Measurements from ENCODE around the gene RPSA.
"Not testable (repeated sequence)": the region's sequence is repeated elsewhere in the genome, so short reads cannot be mapped to it uniquely, and the experiment has no call there.

The RPSA gene

DNA sequence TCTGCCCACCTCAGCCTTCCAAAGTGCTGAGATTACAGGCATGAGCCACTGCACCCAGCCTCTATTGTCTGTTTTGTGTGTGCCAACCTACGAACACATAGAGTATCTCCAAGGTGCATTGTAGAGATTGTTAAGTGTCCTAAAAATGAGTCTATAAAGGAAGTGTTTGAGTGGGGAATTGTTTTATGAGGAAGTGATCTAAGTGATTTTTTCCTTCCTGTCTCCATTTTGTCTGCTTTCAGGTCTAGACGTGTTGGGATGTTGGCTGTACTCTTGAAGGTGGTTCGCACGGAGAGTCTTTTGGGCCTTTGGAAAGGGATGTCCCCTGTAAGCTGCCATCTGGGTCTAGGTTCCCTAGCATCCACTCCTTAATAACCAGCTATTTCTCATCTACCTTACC is 16.3 kb upstream of the RPSA start:
- DNase-seq, result no peak

DNA sequence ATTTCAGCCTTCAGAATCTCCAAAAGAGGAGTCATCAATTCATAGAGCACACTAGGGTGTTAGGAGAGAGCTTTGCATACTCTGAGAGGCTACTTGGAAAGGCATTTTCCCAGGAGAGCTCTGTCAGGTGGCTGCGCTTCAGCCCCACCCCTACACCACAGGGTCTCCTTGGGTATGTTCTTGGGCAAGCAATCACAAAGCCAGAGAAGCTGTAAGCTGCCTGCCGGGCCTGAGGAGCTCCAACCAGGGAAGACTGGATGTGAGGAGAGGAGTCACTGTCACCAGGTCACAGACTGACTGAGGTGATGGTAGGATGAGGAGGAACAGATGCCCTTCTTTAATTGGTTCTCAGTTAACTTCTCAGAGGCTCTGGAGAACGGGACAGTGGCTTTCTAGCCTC is 9.8 kb upstream of the RPSA start:
- DNase-seq, result no peak

DNA sequence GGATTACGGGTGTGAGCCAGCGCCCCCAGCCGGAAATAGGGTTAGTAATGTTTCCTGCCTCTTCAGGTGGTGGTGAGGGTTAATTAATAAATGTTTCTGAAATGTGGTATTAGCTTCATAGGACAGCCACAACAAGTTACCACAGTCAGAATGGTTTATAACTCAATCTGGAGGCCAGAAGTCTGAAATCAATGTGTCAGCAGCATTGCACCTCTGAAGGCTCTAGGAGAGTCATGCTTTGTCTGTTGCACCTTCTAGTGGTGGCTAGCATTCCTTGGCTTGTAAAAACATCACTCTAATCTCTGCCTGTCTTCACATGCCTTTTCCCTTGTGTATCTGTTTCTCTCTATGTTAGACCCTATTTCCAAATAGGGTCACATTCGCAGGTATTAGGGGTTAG is 7.8 kb upstream of the RPSA start:
- no peak for DNase-seq

DNA sequence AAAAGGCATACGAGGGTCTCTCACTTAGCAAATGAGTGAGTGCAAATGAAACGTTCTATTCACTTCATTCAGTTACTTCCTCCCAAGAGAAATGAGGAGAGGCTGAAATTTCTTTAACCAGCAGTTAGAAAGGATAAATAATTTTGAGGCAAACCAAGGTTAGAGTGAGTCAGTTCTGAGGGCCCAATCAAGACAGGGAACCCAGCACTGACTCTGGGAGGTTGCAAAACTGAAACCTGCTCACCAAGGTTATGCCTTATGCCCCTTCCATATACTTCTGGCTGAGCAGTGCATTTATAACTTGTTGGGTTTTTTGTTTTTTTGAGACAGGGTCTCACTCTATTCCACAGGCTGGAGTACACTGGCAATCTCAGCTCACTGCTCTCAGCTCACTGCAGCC is 4.5 kb upstream of the RPSA start:
- no peak for DNase-seq

DNA sequence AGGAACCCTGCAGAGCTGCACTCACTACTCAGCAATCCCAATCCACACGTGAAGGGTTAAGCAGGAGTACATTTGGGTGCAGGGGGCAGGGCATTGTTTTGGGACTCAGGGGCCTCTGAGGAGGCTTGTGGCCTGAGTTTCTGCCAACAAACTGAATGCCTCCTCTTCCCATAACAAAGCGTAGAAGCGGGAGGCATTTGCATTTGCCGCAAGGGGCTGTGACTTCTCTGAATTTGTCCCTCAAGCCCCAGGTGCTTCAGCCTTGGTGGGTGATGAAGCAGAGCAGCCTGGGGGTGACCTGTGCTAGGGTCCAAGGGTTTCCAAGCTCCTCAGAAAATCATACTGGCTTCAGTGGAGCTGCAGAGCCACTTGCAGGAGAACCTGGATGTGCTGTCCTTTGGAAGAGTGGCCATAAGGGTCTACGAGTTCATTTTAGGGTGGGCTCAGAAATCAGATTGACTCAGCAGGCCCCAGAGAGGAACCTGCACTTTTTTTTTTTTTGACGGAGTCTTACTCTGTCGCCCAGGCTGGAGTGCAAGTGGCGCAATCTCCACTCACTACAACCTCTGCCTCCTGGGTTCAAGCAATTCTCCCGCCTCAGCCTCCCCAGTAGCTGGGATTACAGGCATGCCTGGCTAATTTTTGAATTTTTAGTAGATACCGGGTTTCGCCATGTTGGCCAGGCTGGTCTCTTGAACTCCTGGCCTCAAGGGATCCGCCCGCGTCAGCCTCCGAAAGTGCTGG is 1.4 kb upstream of the RPSA start:
- no peak for DNase-seq

DNA sequence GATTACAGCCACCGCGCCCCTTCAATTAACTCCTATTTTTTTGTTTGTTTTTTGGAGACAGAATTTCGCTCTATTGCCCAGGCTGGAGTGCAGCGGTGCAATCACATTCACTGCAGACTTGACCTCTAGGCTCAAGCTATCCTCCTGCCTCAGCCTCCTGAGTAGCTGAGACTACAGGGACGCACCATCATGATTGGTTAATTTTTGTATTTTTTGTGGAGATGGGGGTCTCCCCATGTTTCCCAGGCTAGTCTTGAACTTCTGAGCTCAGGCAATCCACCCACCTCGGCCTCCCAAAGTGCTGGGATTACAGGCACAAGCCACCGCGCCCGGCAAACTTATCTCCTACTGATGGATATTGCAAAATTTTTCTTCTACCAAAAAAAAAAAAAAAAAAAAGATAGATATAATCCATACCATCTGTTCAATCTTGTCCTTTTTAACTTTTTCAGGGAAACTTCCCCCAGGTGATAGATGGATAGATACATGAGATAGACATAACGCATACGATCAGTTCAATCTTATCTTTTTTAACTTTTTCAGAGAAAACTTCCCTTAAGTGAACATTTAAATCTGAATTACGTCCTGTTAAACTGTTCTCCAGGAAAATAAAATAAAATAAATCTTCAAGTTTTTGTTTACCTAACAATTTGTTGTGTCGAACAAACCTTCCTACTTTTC is 693 bp upstream of the RPSA start:
- no peak for DNase-seq

DNA sequence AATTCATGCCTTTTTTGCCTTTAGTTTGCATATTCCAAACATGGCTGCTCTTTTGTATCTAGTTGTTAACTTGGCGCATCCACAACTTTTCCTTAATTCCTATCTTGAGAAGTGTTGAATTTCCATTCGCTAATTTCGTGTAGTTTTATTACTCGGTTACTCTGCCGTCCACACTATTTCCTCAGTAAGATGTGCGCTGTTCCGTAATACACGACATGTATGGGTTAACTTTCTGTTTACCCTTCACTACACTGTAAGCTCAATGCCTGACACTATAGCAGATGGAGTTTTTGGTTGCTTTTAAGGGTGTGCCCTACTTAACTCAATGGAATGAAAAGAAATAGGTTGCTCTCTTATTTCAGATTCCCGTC is 724 bp downstream of the RPSA start:
- DNase-seq, result no peak

DNA sequence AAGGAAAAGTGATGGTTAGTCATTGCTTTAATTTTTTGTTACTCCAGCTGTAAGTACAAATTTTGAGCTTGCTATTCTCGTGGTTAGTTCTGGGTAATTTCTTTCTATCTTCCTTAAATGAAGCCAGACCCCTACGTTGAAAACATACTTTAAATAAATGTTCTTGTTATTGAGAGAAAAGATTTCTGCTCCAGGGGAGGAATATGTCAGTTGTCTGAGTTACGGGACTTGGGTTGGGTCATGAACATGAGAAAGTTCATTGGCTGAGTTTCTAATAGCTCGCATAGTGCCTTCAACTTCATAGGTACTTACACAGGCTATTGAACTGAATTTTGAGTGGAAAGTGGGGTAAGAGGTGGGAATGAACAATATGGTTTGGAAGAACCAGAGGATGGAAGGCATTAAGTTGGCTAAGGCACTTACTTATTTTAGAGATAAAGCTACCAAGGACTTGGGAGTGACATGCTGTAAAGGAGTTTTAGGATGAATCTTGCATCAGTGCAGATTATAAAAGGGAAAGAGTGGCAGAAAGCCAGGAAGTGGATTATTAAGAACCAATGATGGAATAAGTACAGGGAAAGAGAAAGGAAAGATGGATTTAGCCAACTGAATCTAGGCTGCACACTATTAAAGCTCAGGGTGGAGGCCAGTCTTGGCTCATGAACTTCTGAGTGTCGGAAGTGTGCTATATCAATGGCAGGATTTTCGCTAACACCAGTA is 1.4 kb downstream of the RPSA start:
- DNase-seq, result no peak

DNA sequence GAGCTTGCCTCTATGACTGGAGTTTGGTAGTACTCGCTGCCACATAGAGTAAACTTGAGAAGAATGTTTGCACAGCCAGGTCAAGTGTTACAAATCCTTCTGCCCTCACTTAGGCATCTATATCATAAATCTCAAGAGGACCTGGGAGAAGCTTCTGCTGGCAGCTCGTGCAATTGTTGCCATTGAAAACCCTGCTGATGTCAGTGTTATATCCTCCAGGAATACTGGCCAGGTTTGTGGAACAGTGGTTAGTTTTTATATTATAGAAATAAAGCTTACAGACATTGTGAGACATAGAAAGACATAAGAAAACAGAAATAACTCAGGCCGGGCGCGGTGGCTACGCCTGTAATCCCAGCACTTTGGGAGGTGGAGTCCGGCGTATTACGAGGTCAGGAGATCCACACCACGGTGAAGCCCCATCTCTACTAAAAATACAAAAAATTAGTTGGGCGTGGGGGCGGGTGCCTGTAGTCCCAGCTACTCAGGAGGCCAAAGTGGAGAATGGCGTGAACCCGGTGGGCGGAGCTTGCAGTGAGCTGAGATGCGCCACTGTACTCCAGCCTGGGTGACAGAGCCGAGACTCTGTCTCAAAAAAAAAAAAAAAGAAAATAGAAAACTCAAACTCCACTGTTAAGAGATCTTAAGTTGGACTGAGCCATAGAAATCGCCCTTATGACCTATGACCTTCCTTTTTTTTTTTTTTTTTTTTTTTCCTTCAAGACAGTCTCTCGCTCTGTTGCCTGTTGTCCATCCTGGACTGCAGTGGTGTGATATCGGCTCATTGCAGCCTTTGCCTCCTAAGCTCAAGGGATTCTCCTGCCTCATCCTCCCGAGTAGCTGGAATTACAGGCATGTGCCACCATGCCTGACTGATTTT is 2.2 kb downstream of the RPSA start:
- DNase-seq, result no peak

DNA sequence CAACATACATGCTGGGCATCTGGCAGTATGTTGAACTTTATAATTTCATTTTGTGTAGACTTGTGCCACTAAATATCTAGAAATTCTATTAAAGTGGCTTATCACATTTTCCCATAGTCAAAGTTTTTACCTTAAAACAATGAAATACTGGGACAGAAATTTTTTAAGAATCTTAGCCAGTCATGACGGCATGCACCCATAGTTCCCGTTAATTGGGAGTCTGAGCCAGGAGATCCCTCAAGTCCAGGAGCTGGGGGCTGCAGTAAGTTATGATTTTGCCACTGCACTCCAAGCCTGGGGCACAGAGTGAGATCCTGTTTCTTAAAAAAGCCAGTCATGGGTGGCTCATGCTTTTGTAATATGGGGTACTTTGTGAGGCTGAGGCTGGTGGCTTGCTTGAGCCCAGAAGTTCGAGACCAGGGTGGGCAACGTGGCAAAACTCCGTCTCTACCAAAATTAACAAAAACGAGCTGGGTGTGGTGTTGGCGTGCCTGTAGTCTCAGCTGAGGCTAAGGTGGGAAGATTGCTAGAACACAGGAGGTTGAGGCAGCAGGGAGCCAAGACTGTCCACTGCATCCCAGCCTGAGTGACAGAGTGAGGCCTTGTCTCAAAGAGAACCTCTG is 3.1 kb downstream of the RPSA start:
- no peak for DNase-seq

DNA sequence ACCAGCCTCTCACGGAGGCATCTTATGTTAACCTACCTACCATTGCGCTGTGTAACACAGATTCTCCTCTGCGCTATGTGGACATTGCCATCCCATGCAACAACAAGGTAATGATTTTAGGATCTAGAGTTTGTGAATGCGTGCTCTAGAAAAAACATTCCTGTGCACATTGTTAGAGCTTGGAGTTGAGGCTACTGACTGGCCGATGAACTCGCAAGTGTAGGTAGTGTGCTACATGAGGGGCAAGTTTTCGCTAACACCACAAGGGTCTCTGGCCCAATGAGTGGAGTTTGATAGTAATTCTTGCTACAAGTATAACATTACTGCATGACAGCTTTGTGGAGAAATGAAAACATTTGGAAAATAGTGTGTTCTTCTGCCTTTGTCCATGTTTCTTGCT is 4.4 kb downstream of the RPSA start:
- DNase-seq, result no peak

DNA sequence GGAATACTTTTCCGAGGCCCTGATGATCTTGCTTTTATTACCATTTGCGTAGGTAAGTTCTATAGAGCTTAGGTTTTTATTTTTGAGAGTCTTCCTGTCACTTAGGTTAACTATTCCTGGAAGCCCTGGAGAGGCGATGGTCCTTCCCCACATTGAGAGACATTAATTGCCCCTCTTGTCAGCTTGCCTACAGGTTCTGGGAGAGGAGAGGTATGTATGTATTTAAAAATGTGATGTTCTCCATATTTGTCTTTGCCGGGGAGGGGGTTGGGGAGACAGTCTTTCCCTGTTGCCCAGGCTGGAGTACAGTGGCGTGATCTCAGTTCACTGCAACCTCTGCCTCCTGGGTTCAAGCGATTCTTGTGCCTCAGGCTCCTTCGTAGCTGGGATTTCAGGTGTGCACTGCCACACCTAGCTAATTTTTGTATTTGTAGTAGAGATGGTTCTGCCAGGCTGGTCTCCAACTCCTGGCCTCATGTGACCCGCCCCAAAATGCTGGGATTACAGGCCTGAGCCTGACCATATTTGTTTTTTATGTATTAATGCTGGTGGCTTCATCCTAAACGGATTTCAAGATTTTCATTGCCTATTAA is 6.2 kb downstream of the RPSA start:
- no peak for DNase-seq

DNA sequence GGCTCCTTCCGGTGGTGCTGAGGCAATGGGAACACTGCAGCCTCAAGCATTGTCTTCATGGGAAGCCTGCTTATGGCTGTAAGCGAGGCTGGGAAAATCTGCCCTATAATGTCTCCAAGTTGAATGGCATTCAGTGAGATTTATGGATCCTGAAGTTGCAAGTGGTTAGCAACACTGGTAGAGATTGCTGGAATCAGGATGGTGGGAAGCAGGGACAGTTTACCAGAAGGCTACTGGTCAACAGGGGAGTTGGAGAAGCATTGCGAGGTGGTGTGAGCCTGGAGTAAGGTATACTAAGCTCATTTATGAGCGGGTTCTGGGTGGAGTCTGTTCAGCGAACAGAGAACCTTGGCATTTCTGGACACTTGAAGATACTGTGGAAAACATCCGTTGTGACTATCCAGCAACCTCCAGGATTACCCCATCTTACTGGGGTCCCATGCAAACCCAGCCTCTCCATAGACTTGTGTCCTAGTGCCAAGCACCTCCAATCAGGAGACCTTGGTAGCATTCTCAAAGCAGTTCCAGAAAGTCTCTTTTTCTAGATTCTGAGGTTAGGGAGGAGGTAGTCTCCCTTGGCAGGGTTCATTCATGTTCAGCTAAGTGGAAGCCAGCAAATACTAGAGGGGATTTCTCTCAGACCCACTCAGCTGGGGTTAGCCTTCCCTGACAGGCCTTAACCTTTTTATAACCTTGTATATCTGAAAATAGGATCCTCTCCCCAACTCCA is 7.3 kb downstream of the RPSA start:
- no peak for DNase-seq

DNA sequence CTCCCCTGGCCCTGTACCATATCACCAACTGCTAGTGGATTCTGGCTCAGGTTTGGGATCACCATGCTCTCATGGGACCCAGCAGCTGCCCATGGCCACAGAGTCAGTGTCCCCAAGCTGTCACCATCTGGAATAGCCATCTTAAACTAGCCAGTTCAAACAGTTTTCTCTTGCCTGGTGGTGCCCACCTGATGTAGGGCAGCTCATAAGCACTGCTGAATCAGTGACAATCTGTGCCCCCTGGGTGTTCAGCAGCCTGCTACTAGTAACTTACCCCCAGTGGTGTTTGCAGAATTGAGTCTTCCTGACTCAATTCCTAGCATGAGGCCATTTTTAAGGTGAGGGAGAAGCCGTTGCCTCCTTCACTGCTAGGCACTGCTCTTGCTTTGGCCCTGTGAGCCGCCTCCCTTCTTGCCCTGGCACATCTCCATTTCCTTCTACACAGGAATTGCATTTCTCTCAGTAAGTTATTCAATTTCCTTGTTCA is 7.9 kb downstream of the RPSA start:
- DNase-seq, result no peak

DNA sequence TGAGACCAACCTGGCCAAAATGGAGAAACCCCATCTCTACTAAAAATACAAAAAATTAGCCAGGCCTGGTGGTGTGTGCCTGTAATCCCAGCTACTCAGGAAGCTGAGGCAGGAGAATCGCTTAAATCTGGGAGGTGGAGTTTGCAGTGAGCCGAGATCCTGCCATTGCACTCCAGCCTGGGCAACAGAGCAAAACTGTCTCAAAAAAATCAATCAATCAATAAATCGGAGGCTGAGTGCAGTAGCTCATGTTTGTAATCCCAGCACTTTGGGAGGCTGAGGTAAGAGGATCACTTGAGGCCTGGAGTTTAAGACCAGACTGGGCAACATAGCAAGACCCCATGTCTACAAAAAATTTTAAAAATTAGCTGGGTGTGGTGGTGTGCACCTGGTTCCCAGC is 8.8 kb downstream of the RPSA start:
- not testable (repeated sequence) for DNase-seq

DNA sequence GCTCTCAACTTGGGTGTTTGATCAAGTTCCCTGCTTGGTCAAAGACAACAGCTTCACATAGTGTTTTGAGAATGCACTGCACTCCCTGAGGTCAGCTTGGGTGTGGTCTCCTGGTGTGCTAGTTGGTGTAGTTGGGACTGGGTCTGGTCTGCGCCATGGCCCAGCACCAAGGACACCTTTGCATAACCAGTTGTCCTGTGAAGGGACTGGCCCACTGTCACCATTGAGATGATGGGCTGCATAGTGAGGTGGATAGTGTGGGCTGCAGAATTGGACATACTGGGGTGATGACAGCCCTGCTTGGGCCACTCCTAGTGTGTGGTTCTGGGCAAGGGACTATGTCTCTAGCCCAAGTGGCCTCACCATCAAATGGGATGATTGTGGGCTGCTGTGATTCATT is 9.5 kb downstream of the RPSA start:
- no peak for DNase-seq

DNA sequence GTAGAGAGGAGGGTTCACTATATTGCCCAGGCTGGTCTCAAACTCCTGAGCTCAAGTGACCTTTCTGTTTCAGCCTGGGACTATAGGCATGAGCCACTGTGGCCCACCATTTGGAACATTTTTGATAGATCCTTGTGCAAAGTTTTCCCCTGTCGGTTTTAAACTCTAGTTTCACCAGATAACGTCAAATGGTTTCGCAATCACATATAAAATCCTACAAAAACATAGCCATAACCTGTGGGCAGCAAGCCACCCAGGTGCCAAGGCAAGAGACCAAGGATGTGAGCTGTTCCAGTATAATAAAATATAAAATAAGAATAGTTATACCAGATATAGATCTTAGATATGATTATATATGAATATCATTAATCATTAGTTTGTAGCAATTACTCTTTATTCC is 10.5 kb downstream of the RPSA start:
- not testable (repeated sequence) for DNase-seq

DNA sequence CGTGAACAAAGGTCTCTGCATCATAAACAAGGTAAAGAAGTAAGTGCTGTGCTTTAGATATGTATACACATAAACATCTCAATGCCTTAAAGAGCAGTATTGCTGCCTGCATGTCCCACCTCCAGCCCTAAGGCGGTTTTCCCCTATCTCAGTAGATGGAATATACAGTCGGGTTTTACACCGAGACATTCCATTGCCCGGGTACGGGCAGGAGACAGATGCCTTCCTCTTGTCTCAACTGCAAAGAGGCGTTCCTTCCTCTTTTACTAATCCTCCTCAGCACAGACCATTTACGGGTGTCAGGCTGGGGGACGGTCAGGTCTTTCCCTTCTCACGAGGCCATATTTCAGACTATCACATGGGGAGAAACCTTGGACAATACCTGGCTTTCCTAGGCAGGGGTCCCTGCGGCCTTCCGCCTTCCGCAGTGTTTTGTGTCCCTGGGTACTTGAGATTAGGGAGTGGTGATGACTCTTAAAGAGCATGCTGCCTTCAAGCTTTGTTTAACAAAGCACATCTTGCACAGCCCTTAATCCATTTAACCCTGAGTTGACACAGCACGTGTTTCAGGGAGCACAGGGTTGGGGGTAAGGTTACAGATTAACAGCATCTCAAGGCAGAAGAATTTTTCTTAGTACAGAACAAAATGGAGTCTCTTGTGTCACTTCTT is 12.2 kb downstream of the RPSA start:
- DNase-seq, result not testable (repeated sequence)

DNA sequence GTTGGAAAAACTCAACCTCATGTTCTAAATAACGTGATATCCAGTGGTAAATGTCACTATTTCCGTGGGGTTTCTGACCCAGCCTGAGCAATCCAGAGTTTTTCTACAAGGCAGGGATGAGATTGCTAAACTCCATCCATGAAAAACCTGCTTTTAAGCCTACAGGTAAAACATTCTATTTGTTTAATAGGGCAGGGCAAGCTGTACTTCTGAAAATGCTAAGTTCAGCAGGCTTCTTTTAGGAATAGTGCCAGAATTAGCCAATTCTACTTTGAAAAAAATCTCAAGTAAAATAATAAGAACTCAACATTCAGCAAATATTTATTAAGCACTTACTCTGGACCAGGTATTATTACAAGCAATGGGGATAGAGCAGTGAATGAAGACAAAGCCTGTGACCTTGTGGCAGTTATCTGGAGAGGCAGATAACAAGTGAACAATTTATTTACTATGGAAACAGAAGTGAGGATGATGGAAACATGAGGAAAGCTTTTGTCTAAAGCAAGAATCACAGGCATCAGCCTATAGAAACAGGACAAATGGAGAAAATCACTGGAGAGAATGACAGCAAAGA is 13.3 kb downstream of the RPSA start:
- DNase-seq, result no peak

DNA sequence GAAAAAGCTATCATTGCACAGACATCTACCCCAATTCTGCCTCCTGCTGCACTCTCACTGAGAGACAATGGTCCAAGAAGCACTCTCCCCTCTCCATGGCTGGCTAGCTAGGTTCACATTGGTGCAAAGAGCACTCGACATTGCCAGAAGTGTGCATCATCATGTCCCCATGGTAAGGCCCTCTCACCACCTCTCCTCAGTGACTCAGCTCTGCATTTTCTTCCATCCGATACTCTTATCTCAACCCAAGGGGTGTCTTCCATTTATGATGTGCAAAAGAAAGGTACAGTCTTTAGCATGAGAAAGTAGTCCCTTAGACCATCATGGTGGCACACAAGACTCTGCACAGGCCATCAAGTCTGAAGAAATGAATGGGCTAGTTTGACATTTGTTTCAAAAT is 14.0 kb downstream of the RPSA start:
- DNase-seq, result no peak

Data from right hindlimb (tissue), 1 donor.